HS-27A (cell line): Measurements from ENCODE around the gene MYO5C.

Experiments
- DNase-seq: peaks from one replicate; pipeline ENCODE4 v3.0.0-alpha.2; 2012; ENCODE audit warnings: low read depth, missing footprints

MYO5C gene

GRCh38 chr15:52206446-52206845 is 89.2 kb downstream of the MYO5C start:
- no peak for DNase-seq

DNA sequence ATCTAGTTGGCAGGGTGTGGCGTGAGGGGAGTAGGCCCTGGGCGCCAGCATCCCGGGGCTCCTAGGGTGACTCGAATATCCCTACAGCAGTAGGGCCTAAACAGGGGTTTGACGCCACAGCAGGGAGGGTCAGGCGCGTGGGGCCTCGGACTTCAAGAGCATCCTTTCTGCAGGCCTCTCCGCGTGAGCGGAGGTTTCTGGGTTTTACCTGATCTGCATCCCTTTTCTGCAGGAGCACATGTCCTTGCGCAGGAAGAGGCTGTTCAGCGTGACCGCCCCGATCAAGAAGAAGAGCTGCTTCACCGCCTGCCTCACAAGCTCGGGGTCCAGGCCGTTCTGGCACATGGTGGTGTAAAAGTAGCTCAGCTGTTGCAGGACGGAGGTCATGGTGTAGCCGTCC is 90.9 kb downstream of the MYO5C start:
- DNase-seq: no peak

GRCh38 chr15:52200831-52201365 is 94.7 kb downstream of the MYO5C start:
- no peak for DNase-seq

DNA sequence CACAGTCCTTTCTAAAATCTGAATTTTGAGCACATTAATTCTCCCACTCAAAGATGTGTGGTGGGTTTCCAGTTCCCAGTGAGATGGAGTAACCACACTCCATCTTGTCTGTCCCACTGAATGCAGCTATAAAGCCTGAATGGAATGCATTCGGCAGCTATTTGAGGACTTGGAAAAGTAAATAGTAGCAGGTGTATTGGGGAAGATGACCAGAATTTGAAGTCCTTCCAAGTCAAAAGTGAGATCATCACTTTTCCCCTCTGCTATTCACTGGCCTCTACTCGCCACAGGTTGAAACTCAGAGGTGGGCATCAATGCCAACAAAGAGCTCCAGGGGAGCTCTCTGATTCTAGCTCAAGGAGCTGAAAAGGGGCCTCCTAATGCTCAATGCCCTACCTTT is 96.3 kb downstream of the MYO5C start:
- DNase-seq: no peak

DNA sequence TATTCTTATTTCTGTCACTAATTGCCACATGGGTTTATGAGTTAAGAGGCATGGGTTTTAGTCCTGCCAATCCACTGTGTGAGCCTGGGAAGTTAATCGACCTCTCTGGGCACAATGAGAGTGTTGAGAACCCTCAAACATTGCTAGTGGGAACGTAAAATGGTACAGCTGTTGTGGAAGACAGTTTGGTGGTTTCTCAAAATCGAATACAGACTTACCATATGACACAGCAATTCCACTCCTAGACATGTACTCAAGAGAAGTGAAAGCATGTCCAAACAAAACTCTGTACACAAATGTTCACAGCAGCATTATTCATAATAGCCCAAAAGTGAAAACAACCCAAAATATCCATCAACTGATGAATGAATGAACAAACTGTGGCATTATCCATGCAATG is 98.7 kb downstream of the MYO5C start:
- no peak for DNase-seq

DNA sequence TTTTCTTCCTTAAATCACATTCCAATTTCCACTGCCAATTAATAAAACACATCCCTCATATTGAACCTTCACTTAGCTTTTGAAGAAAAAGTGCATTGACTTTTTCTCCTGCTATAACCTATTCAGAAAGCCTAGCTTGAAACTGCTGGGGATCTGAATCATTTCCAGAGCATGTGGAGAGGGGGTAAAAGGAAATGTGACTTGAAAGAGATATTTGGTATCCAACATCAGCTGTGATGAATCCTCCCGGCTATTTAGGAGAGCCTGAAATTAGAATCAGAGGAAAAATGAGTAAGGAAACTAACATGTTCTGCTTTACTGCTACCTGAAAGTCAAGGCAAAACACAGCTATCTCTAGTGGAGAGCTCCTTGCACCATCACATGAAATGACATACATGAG is 101.8 kb downstream of the MYO5C start:
- no peak for DNase-seq

GRCh38 chr15:52193321-52193720 is 102.3 kb downstream of the MYO5C start:
- DNase-seq: no peak

- DNase-seq: no peak
These were observed 104.4 kb downstream of the MYO5C start, which contains the start of gene GNB5 for GRCh38 chr15:52191207-52191606. Gene GNB5 (minus strand): TSS chr15:52191392. CDS start chr15:52184676, 6,716 bp downstream.

GRCh38 chr15:52186651-52187486 is 108.7 kb downstream of the MYO5C start:
- DNase-seq: no peak

DNA sequence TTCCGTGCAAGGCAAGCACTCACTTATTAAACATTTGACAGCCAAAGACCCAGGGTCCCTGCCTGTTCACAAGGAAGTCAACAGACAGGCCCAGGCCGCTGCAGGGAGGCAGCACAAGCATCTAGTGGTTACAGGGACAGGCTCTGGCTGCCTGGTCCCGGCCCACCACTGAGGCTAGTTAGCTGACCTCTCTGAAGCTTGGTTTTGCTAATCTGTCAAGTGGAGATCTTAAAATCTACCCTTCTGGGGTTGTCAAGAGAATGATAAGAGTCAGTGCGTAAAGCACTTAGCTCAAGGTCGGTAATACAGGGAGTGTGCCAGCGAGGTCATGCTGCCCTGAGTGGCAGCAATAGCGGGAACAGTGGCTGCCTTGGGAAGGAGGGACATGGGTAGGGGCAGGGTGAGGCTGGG is 110.4 kb downstream of the MYO5C start:
- DNase-seq: no peak

- DNase-seq: no peak
These were observed 110.9 kb downstream of the MYO5C start for GRCh38 chr15:52184721-52185120.

DNA sequence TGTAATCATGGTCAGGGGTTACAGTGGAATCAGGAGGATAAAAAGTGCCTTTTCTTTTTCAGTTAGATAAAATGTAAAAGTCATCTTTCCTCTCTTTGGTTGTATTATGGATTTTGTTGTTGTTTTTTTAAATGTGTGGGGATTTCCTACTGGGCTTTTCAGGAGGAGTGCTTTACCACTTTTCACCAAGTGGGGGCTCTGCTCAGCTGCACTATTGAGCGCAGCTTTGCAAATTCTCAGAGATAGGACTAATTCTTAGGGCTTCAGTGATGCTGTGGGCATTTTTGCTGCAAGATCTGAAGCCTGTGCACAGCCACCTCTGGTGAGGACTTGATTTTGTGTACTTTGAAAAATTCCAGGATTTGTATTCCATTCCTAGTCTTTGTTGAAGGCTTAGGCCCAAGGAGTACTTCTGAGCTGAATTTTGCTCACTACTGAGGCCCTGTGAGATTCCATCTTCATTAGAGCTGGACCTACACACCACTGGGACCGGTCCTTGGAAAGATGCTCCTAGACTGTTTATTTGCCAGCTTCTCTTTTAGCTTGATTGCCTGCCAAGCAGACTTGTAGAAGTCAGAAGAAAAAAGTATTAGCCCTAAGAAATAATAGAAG is 111.9 kb downstream of the MYO5C start:
- no peak for DNase-seq

GRCh38 chr15:52181938-52182780 is 113.4 kb downstream of the MYO5C start:
- no peak for DNase-seq

DNA sequence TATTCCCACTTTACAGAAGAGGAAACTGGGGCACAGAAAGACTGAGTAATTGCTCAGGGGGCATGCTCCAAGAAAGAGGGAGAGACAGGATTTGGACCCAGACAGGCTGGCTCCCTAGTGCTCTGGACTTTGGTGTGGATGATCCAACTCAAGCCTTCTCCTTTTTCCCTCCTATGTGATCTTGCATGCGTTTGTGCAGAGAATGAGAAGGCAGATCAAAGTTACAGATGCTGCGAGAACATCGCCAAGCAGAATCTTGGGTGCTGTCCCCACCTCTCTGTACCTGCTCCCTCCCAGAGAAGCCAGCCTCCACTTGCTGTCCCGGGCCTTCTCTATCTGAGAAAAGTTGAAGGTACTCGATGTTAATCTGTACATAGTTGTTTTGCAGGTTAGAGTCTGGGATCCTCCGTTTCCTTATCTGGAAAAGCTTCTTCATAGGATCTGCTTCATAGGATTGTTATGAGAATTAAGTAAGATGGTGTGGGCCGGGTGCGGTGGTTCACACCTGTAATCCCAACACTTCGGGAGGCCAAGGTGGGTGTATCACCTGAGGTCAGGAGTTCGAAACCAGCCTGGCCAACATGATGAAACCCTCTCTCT is 114.7 kb downstream of the MYO5C start:
- DNase-seq: no peak

- no peak for DNase-seq
These were observed 115.3 kb downstream of the MYO5C start for GRCh38 chr15:52180196-52180835.

- peak; percentile 51 for DNase-seq
These were observed 116.1 kb downstream of the MYO5C start for GRCh38 chr15:52179278-52180195.

- no peak for DNase-seq
These were observed 116.8 kb downstream of the MYO5C start for GRCh38 chr15:52178765-52179164.

GRCh38 chr15:52172869-52173268 is 122.7 kb downstream of the MYO5C start:
- no peak for DNase-seq

GRCh38 chr15:52171807-52172206 is 123.8 kb downstream of the MYO5C start:
- no peak for DNase-seq

DNA sequence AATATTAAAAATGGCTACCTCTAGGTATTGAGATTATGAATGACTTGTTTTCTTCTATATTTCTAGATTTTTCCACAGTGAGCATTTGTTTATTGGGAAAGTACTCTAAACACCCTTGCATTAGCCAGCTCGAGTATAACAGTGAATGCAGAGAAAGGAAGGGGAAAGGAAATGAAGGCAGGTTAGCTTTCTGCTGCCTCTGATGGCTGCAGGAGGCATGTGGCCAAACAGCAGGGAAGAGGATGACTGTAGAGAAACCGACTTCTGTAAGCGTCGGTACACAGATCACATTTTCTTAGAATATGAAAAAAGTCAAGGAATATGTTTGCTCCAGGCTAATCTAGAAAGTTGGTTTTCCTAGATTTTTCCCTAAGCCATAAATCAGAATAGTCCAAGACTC is 124.2 kb downstream of the MYO5C start:
- no peak for DNase-seq
